Measurements from ENCODE around the gene MYCN. TPM values are rescaled to one million over a fixed set of nuclear protein-coding genes. Genes with fewer than 3 reads are reported as not detected.

Gene MYCN
- polyA plus RNA-seq, 1 experiment = not detected

- DNase-seq (ENCODE audit: low read depth, low spot score) = no peak
- ChIA-PET CTCF (no interaction called here), POLR2A (no interaction called here)
- no peak overlapping the region for H3K27ac ChIP-seq (ENCODE audit: low read depth, low read length)
- no peaks in the 10 kb centered on the region for H3K27me3 ChIP-seq (ENCODE audit: control insufficient read depth, insufficient read depth, low read length)
- no peak for TF ChIP-seq CTCF (IDR thresholded peaks at IDR 0.05; ENCODE audit: low read depth, low read length)
- no peak overlapping the region for H3K4me3 ChIP-seq (ENCODE audit: low read depth, low read length)
- peaks cover 64% of the 10 kb centered on the region for H3K9me3 ChIP-seq (ENCODE audit: control insufficient read depth, insufficient read depth, low read length)
Measured at GRCh38 chr2:15989559-15989958, 49.2 kb downstream of the MYCN start.

DNA sequence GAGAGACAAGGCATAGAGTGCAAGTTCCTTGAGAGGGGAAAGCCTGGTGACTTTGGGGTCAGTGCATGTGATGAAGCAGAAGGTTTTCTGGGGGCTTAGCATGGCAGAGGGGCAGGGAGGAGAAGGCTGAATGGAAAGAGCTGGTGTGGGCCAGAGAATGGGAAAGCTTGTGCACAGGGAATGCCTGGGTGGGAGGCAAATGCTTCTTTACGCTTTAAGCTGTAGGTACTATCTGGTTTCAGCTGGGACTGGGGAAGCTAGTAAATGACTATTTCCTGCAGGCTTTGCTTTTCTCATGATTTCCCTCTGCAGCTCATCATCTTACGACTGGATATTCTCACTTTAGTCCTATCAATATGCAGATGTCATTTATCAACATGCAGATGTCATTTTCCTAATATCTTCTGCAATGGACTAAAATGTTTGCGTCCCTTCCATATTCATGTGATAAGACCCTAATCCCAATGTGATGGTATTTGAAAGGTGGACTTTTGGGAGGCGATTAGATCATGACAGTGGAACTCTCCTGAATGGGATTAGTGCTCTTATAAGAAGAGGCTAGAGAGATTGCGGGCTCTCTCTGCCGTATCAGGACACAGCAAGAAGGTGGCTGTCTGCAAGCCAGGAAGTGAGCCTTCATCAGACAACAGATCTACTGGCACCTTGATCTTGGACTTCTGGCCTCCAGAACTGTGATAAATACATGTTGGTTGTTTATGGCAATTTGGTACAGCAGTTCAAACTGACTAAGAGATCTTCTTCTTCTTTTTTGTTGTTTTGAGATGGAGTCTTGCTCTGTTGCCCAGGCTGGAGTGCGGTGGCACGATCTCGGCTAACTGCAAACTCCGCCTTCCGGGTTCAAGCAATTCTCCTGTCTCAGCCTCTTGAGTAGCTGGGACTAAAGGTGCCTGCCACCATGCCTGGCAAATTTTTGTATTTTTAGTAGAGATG, 50.1 kb downstream of the MYCN start:
- CTCF ChIA-PET = no interaction called here
- Histone ChIP-seq H3K9me3 (ENCODE audit: control insufficient read depth, insufficient read depth, low read length) (peaks cover 60% of the 10 kb centered on the region), H3K27ac (ENCODE audit: low read depth, low read length) (no peak overlapping the region), H3K4me3 (ENCODE audit: low read depth, low read length) (no peak overlapping the region), H3K27me3 (ENCODE audit: control insufficient read depth, insufficient read depth, low read length) (no peaks in the 10 kb centered on the region)
- POLR2A ChIA-PET = no interaction called here
- no peak for DNase-seq (ENCODE audit: low read depth, low spot score)
- no peak for TF ChIP-seq CTCF (IDR thresholded peaks at IDR 0.05; ENCODE audit: low read depth, low read length)

DNA sequence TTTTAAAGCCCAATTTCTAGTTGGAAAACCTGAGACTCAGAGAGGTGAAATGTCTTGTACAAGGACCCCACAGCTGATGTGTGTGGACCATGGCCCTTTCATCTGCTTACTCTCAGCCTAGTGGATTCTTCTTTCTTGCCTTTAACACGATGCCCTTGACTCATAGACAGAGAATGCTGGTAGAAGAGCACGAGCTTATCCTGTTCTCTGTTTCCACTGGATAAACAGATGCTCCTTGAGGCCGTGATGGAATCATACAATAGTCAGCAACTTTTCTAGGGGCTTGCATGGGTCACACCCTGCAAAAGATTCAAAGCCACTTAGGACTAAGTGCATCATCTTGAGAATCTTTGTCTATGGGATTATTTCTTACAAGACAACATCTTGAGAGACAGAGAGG, 50.9 kb downstream of the MYCN start:
- POLR2A ChIA-PET = no interaction called here
- no peak for TF ChIP-seq CTCF (IDR thresholded peaks at IDR 0.05; ENCODE audit: low read depth, low read length)
- H3K9me3 ChIP-seq (ENCODE audit: control insufficient read depth, insufficient read depth, low read length) = peaks cover 53% of the 10 kb centered on the region
- CTCF ChIA-PET = no interaction called here
- no peak for DNase-seq (ENCODE audit: low read depth, low spot score)
- H3K27ac ChIP-seq (ENCODE audit: low read depth, low read length) = no peak overlapping the region
- no peaks in the 10 kb centered on the region for H3K27me3 ChIP-seq (ENCODE audit: control insufficient read depth, insufficient read depth, low read length)
- no peak overlapping the region for H3K4me3 ChIP-seq (ENCODE audit: low read depth, low read length)

DNA sequence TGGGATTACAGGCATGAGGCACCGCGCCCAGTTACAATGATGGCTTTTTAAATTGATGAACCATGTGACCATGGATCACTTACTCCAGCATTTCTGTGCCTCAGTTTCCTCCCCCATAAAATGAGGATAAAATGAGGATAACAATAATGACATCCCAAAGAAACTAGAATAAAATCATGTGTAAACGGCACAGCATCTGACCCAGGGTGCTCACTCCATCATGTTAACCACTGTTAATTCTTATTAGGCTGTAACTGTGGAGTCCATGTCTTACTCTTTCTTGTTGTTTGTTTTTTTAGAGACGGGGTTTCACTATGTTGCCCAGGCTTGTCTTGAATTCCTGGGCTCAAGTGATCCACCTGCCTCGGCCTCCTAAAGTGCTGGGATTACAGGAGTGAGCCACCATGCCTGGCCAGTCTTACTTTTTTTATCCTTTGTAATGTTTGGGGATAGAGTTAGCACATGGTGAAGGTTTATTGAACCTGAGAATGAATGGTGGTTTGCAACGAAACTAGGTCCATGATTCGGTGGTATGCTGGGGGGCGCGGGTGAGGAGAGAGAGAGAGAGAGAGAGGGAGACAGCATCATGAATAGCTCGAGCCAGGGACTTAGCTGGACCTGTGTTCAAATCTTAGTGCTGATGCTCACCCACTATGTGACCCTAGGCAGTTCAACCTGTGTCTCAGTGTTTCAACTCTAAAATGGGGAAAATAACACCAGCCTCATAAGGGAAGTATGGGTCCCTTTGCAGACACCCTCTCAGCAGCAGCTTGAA, 52.3 kb downstream of the MYCN start:
- H3K4me3 ChIP-seq (ENCODE audit: low read depth, low read length) = no peak overlapping the region
- ChIA-PET POLR2A (no interaction called here), CTCF (no interaction called here)

More for the DNA sequence above, 52.3 kb downstream of the MYCN start:
- no peak for DNase-seq (ENCODE audit: low read depth, low spot score)
- Histone ChIP-seq H3K9me3 (ENCODE audit: control insufficient read depth, insufficient read depth, low read length) (peaks cover 54% of the 10 kb centered on the region), H3K27ac (ENCODE audit: low read depth, low read length) (no peak overlapping the region), H3K27me3 (ENCODE audit: control insufficient read depth, insufficient read depth, low read length) (no peaks in the 10 kb centered on the region)
- TF ChIP-seq CTCF (IDR thresholded peaks at IDR 0.05; ENCODE audit: low read depth, low read length) = no peak
